ENCODE measurements around the gene CCDC148. TPM values are rescaled to one million over a fixed set of nuclear protein-coding genes. Genes with fewer than 3 reads are reported as not detected.

CCDC148 gene
- total and polyA plus RNA-seq, 8 donors: 0.64 to 6.0 (median 3.5) TPM

GRCh38 chr2:158305501-158305900 is 151.1 kb downstream of the CCDC148 start:
- Histone ChIP-seq H3K27ac (no peak overlapping the region), H3K9me3 (no peaks in the 10 kb centered on the region), H3K4me1 (no peaks in the 10 kb centered on the region), H3K36me3 (no peaks in the 10 kb centered on the region), H3K27me3 (no peaks in the 10 kb centered on the region), H3K4me3 (no peak overlapping the region)
- DNase-seq: no peak
- intact Hi-C loops (cut with DNase I): no loop called here
- ATAC-seq: no peak
- TF ChIP-seq CTCF (IDR thresholded peaks at IDR 0.05): no peak

- intact Hi-C loops (cut with DNase I): no loop called here
- no peak for TF ChIP-seq CTCF (IDR thresholded peaks at IDR 0.05)
- H3K4me1 ChIP-seq: no peaks in the 10 kb centered on the region
- H3K9me3 ChIP-seq: peaks cover 0 to 10% of the 10 kb centered on the region in 2 donors
- no peak overlapping the region for H3K27ac ChIP-seq
- no peak for DNase-seq
- no peaks in the 10 kb centered on the region for H3K27me3 ChIP-seq
- ATAC-seq: no peak
- H3K4me3 ChIP-seq: no peak overlapping the region
- no peaks in the 10 kb centered on the region for H3K36me3 ChIP-seq
Measured at GRCh38 chr2:158300394-158300793, 156.2 kb downstream of the CCDC148 start.

GRCh38 chr2:158297606-158298005 is 158.9 kb downstream of the CCDC148 start:
- ATAC-seq: no peak
- no peak for TF ChIP-seq CTCF (IDR thresholded peaks at IDR 0.05)
- no peak for DNase-seq
- Histone ChIP-seq H3K27ac (no peak overlapping the region), H3K9me3 (peaks cover 0 to 10% of the 10 kb centered on the region in 2 donors), H3K27me3 (no peaks in the 10 kb centered on the region), H3K4me1 (no peaks in the 10 kb centered on the region), H3K4me3 (no peak overlapping the region), H3K36me3 (no peaks in the 10 kb centered on the region)
- intact Hi-C loops (cut with DNase I): no loop called here

GRCh38 chr2:158297120-158297519 is 159.4 kb downstream of the CCDC148 start:
- Histone ChIP-seq H3K4me3 (no peak overlapping the region), H3K27ac (no peak overlapping the region), H3K4me1 (no peaks in the 10 kb centered on the region), H3K36me3 (no peaks in the 10 kb centered on the region), H3K9me3 (peaks cover 0 to 10% of the 10 kb centered on the region in 2 donors), H3K27me3 (no peaks in the 10 kb centered on the region)
- no peak for TF ChIP-seq CTCF (IDR thresholded peaks at IDR 0.05)
- intact Hi-C loops (cut with DNase I): no loop called here
- ATAC-seq: no peak
- no peak for DNase-seq

GRCh38 chr2:158293722-158294121 is 162.8 kb downstream of the CCDC148 start:
- no peak overlapping the region for H3K27ac ChIP-seq
- no peak for ATAC-seq

More at GRCh38 chr2:158293722-158294121, 162.8 kb downstream of the CCDC148 start:
- no peak for TF ChIP-seq CTCF (IDR thresholded peaks at IDR 0.05)
- DNase-seq: no peak
- H3K9me3 ChIP-seq: peaks cover 0 to 7% of the 10 kb centered on the region in 2 donors
- H3K36me3 ChIP-seq: no peaks in the 10 kb centered on the region
- H3K27me3 ChIP-seq: no peaks in the 10 kb centered on the region
- intact Hi-C loops (cut with DNase I): no loop called here
- no peaks in the 10 kb centered on the region for H3K4me1 ChIP-seq
- H3K4me3 ChIP-seq: no peak overlapping the region
